ENCODE results near the gene PKHD1. TPM values are rescaled to one million over a fixed set of nuclear protein-coding genes. Genes with fewer than 3 reads are reported as not detected.
A peak's percentile ranks its signal among the peaks of the same experiment; 100 is the strongest.
"Not testable (repeated sequence)": the region's sequence is repeated elsewhere in the genome, so short reads cannot be mapped to it uniquely, and the experiment has no call there.

PKHD1 gene
- total RNA-seq, 2 donors from 2014 or later, result 0.20 TPM

DNA sequence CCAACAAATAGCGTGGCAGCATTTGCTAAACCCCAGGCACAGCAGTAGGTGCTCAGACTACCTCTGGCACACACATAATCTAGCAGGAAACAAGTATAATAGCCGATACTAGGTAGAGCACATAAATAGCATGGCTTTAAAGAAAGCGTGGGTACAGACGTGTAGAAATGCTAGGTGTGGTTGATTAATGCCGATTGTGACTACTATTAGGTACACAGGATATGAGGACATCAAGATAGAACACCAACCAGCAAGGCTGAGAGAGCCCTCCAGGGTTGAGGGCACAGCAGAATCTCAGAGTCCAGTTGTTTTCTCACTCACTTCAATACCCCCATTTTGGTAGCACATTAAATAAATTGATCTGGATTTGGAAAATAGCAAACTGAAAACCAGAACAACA lies 100.5 kb downstream of the PKHD1 start:
- Histone ChIP-seq H3K9ac (ENCODE audit: extremely low read depth, low read length, poor library complexity, severe bottlenecking) (no peak overlapping the region), H3K4me3 (ENCODE audit: low read length) (no peak overlapping the region), H3K27me3 (ENCODE audit: control insufficient read depth, insufficient read depth, low read length, poor library complexity, severe bottlenecking) (no peaks in the 10 kb centered on the region), H3K36me3 (ENCODE audit: control insufficient read depth, insufficient read depth, low read length) (no peaks in the 10 kb centered on the region), H3K9me3 (ENCODE audit: control insufficient read depth, low read length) (no peaks in the 10 kb centered on the region), H3K4me1 (ENCODE audit: control insufficient read depth, insufficient read depth, low read length) (peaks cover 7% of the 10 kb centered on the region), H3K27ac (ENCODE audit: low read depth, low read length) (no peak overlapping the region)
- H3K4me3 Mint-ChIP-seq, result no peak overlapping the region
- peaks cover 29% of the 10 kb centered on the region for H3K4me1 Mint-ChIP-seq
- H3K36me3 Mint-ChIP-seq (ENCODE audit: low read depth), result no peaks in the 10 kb centered on the region
- no peak for DNase-seq
- WGBS, 2 experiments (ENCODE audit: insufficient coverage in 1 of 2, insufficient read length in 1 of 2), result 94 to 100% methylated on average over 5 of the region's 5 CpGs
- peaks cover 3% of the 10 kb centered on the region for H3K9me3 Mint-ChIP-seq
- no peak overlapping the region for H3K27ac Mint-ChIP-seq
- no peaks in the 10 kb centered on the region for H3K27me3 Mint-ChIP-seq (ENCODE audit: insufficient read depth)
- TF ChIP-seq, protein P1, sequence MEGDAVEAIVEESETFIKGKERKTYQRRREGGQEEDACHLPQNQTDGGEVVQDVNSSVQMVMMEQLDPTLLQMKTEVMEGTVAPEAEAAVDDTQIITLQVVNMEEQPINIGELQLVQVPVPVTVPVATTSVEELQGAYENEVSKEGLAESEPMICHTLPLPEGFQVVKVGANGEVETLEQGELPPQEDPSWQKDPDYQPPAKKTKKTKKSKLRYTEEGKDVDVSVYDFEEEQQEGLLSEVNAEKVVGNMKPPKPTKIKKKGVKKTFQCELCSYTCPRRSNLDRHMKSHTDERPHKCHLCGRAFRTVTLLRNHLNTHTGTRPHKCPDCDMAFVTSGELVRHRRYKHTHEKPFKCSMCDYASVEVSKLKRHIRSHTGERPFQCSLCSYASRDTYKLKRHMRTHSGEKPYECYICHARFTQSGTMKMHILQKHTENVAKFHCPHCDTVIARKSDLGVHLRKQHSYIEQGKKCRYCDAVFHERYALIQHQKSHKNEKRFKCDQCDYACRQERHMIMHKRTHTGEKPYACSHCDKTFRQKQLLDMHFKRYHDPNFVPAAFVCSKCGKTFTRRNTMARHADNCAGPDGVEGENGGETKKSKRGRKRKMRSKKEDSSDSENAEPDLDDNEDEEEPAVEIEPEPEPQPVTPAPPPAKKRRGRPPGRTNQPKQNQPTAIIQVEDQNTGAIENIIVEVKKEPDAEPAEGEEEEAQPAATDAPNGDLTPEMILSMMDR (conservative IDR thresholded peaks at IDR 0.05), result no peak

- WGBS, 2 experiments (ENCODE audit: insufficient coverage in 1 of 2, insufficient read length in 1 of 2), result 39 to 52% methylated on average over 3 to 5 of the region's 5 CpGs
- Mint-ChIP-seq H3K27me3 (ENCODE audit: insufficient read depth) (no peaks in the 10 kb centered on the region), H3K4me1 (peaks cover 29% of the 10 kb centered on the region), H3K27ac (peak overlapping the region; percentile 88), H3K4me3 (peak overlapping the region; percentile 4), H3K36me3 (ENCODE audit: low read depth) (peaks cover 2% of the 10 kb centered on the region), H3K9me3 (peaks cover 15% of the 10 kb centered on the region)
- Histone ChIP-seq H3K9me3 (ENCODE audit: control insufficient read depth, low read length) (no peaks in the 10 kb centered on the region), H3K36me3 (ENCODE audit: control insufficient read depth, insufficient read depth, low read length) (no peaks in the 10 kb centered on the region), H3K4me3 (ENCODE audit: low read length) (peak overlapping the region; percentile 13), H3K27ac (ENCODE audit: low read depth, low read length) (no peak overlapping the region), H3K4me1 (ENCODE audit: control insufficient read depth, insufficient read depth, low read length) (peaks cover 7% of the 10 kb centered on the region), H3K27me3 (ENCODE audit: control insufficient read depth, insufficient read depth, low read length, poor library complexity, severe bottlenecking) (no peaks in the 10 kb centered on the region), H3K9ac (ENCODE audit: extremely low read depth, low read length, poor library complexity, severe bottlenecking) (no peak overlapping the region)
- TF ChIP-seq, protein P1 (conservative IDR thresholded peaks at IDR 0.05), result no peak
- DNase-seq, result no peak
Measured at GRCh38 chr6:51983564-51983963, 103.8 kb downstream of the PKHD1 start.

- H3K4me3 Mint-ChIP-seq; H3K27me3 ChIP-seq (ENCODE audit: control insufficient read depth, insufficient read depth, low read length, poor library complexity, severe bottlenecking); DNase-seq; H3K36me3 ChIP-seq (ENCODE audit: control insufficient read depth, insufficient read depth, low read length); H3K9me3 ChIP-seq (ENCODE audit: control insufficient read depth, low read length); H3K27ac Mint-ChIP-seq; H3K9ac ChIP-seq (ENCODE audit: extremely low read depth, low read length, poor library complexity, severe bottlenecking); H3K27ac ChIP-seq (ENCODE audit: low read depth, low read length); H3K27me3 Mint-ChIP-seq (ENCODE audit: insufficient read depth); H3K36me3 Mint-ChIP-seq (ENCODE audit: low read depth); H3K4me1 ChIP-seq (ENCODE audit: control insufficient read depth, insufficient read depth, low read length): not testable (repeated sequence)
- 70% methylated on average over 4 of the region's 5 CpGs; no CpG with 5 or more reads in 1 of the 2 experiments for WGBS, 2 experiments (ENCODE audit: insufficient coverage in 1 of 2, insufficient read length in 1 of 2)
- Mint-ChIP-seq H3K4me1 (peaks cover 29% of the 10 kb centered on the region), H3K9me3 (peaks cover 15% of the 10 kb centered on the region)
- peak overlapping the region; percentile 13 for H3K4me3 ChIP-seq (ENCODE audit: low read length)
Measured at GRCh38 chr6:51982695-51983094, 104.7 kb downstream of the PKHD1 start.

GRCh38 chr6:51976374-51976773 lies 111.0 kb downstream of the PKHD1 start:
- Mint-ChIP-seq H3K27me3 (ENCODE audit: insufficient read depth) (no peaks in the 10 kb centered on the region), H3K36me3 (ENCODE audit: low read depth) (peaks cover 2% of the 10 kb centered on the region), H3K4me3 (no peak overlapping the region), H3K27ac (no peak overlapping the region), H3K4me1 (peaks cover 1% of the 10 kb centered on the region), H3K9me3 (peaks cover 11% of the 10 kb centered on the region)
- TF ChIP-seq, protein P1 (conservative IDR thresholded peaks at IDR 0.05), result no peak
- 92 to 93% methylated on average over 4 to 9 of the region's 9 CpGs for WGBS, 2 experiments (ENCODE audit: insufficient coverage in 1 of 2, insufficient read length in 1 of 2)
- Histone ChIP-seq H3K36me3 (ENCODE audit: control insufficient read depth, insufficient read depth, low read length) (no peaks in the 10 kb centered on the region), H3K27ac (ENCODE audit: low read depth, low read length) (no peak overlapping the region), H3K9me3 (ENCODE audit: control insufficient read depth, low read length) (no peaks in the 10 kb centered on the region), H3K4me1 (ENCODE audit: control insufficient read depth, insufficient read depth, low read length) (no peaks in the 10 kb centered on the region), H3K4me3 (ENCODE audit: low read length) (no peak overlapping the region), H3K27me3 (ENCODE audit: control insufficient read depth, insufficient read depth, low read length, poor library complexity, severe bottlenecking) (no peaks in the 10 kb centered on the region), H3K9ac (ENCODE audit: extremely low read depth, low read length, poor library complexity, severe bottlenecking) (no peak overlapping the region)
- no peak for DNase-seq
